NCI-H524 (cell line): ENCODE data around the gene SHLD2.
A peak's percentile ranks its signal among the peaks of the same experiment; 100 is the strongest.
"Not testable (repeated sequence)": the region's sequence is repeated elsewhere in the genome, so short reads cannot be mapped to it uniquely, and the experiment has no call there.

Experiments used
- DNase-seq, 2 experiments: peaks; one replicate each; lab custom pipeline; 2025; lab: John Stamatoyannopoulos, UW

Gene SHLD2

DNA sequence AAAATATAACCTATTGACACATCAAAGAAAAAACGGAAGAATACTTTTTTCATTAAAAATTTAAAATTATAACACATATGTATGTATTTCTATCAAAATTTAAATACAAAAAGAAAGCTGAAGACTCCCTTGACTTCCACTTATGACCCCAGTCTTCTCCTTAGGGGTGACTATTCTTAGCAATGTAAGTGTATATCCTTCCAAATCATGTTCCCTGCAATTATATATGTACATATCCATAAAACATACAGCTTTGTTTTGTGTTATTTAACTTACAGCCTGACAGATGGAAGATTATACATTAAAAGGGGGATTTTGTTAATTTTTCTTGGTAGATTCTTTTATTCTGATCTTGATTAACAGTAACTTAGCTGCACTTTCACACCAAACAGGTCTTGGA is 9.5 kb upstream of the SHLD2 start:
- no peak for DNase-seq

DNA sequence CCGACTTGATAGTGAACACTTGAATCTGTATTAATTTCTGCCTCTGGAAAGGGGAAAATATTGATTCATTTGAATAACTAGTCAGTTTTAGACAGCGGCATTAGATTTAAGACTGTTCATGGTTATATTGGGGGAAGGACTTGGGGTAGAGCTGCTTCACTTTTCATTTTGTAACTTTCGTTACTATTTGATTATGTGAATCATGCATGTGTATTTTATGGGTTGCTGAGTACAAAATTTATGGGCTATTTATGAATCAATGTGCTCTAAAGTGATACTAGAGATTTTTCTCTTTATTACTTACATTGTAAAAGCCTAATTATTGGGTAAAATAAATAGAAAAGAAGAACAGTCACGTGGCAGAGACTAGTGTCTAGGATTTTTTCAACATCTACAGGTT is 5.3 kb upstream of the SHLD2 start:
- DNase-seq, result no peak

DNA sequence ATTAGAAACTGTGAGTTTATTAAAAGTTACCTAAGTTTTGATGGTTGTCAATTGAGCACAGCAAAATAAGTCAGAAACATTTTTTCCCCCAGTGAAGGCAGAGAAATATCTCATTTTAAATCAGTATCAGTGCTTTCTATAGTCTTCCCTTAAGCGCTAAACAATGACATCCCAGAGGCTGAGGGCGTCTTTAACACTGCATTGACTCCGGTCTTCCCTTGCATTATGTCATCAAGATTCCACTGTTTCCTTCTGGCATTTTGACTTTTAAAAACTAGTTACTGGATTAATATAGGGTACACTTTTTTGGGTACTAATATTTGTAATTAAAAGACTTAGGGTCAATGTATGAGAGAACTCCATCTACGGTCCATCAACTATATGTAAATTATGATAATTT is 4.2 kb upstream of the SHLD2 start:
- DNase-seq, result no peak

DNA sequence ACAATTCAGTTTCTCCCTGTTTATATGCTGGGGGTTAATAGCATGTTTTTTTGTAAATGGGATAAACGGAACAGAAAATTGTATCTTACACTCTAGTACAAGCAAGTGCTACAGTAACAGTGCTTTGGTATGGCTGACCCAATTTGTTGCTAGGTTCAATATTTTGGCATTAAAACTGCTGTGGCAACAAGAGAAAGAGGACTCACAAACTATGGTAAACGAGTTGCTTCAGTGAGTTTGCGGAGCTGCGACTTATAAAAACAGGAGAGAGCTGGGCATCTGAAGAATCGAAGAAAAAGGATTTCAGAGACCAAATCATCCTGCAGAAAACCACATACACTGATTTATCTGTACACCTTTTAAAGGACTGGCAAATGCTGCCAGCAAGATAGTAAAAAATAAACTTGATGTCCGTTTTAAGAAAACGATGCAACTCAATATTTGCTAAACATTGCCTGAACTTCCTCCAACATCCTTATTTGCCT is 2.6 kb upstream of the SHLD2 start:
- DNase-seq, result no peak

DNA sequence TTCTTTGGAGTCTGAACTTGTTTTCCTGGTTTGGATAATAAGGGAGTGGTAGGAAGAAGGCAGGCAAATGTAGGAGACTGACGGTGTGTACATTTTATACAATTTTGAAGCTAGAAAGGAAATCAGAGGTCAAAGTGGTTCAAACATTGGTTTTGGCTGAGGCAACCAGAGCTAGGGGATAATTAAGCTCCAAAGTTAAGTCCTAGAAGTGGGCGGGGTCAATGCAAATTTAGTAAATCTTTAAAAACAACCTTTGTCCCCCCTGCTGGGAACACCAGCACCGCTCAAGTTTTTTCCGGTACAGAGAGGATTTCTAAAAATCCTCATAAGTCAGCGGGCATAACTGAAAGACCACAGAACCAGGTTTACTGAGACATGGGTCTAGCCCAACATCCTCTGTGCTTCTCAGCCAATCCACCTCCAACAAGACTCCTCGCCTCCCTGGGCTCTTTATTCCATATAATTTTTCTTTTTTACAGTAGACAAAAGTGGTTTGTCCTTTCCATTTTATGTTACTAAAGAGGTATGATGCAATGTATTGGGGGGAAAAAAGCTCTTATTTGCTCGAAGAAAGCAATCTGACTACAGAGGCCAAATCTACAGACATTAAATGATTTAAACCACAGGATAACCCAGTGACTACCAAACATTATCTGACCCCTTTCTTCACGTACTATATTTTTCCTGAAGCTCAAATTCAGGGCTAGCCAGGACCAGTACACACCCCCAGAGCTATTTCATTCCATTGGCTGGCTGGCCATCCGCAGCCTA is 2.0 kb upstream of the SHLD2 start:
- DNase-seq, result peak in 1 of 2 experiments; percentile 17

DNA sequence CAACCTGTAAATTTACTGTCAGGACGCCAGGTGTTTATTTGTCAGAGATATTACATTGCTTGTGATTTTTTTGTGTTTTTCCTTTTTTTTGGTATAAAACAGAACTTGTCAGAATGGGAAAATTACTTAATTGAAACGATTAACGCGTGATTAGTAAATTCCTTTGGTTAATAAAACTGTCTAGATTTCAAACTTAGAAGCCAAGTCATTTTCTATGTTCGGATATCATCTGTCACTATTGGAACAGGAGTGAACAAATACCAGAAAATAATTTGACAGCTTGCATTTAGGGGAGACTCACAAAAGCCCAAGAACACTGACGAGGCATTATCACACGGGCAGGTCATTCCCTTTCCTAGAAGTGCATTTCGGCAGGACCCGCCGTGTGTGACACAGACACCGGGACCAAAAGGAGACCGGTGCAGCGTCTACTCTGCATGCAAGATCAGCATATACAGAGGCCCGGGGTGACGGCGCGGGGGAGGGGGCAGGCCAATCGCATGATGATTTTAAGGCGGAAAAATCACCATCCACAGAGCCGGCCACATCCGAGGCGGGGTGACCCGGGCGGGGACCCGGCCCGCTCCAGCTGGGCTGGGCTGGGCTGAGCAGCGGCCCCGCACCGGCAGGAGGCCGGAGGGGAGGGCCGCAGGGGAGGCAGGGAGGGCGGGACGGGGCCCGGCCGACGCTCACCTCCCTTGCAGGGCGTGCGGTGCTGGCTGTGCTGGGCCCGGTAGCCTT is 1.2 kb upstream of the SHLD2 start:
- DNase-seq, result peak in 1 of 2 experiments; percentile 23

DNA sequence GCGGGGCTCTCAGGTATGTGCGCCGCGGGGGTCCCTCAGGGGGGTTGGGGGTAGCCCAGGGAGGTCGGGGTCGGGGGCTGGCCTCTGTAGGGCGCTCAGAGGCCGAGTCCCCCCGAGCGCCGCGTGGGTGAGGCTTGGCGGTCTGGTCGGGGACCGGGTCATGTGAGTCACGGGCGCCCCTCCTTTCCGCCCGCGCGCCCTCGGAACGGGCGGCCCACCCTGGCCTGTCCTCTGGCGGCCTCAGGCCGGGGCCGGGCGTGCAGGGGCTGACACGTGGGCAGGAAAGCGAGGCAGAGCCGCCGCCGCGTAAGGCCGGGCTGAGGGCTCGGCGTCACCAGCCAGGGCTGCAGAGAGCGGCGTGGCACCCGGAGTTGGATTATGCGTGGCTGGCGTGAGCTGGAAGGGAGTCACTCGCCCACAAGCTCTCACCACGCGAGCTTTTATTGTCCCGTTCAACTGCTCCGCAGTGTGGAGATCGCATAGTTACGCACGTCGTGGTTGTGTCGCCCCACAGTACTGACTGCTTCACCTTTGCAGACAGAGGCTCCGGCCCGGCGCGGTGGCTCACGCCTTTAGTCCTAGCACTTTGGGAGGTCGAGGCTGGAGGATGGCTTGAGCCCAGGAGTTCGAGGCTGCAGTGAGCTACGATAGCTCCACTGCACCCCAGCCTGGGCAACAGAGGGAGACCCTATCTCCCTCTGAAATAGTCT is 385 bp downstream of the SHLD2 start:
- peak in 1 of 2 experiments; percentile 53 for DNase-seq

DNA sequence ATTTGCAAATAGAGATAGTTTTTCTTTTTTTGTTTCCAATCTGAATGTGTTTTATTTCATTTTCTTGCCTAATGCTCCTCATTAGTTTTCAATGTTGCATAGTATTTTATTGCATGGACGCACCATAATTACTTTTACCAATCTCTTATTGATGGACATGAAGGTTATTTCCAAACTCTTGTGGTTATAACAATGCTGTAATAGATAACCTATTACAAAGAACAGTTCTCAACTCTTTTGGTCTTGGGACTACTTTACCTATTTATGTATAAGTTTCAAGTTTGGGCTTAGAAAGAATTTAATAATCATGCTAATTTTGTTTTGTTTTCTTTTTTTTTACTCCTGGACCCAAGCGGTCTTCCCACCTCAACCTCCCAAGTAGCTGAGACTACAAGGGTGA is 7.0 kb downstream of the SHLD2 start:
- DNase-seq, result no peak

DNA sequence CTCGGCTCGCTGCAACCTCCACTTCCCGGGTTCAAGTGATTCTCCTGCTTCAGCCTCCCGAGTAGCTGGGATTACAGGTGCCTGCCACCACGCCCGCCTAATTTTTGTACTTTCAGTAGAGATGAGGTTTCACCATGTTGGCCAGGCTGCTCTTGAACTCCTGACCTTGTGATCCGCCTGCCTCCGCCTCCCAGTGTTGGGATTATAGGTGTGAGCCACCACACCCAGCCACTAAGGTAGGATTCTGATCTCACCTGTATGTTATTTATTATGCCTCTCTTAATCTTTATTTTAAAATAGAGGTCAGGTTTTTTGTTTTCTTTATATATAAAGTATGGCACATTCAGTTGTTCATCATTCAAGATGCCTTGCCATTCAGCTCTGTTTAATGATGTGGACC is 9.7 kb downstream of the SHLD2 start:
- not testable (repeated sequence) for DNase-seq

DNA sequence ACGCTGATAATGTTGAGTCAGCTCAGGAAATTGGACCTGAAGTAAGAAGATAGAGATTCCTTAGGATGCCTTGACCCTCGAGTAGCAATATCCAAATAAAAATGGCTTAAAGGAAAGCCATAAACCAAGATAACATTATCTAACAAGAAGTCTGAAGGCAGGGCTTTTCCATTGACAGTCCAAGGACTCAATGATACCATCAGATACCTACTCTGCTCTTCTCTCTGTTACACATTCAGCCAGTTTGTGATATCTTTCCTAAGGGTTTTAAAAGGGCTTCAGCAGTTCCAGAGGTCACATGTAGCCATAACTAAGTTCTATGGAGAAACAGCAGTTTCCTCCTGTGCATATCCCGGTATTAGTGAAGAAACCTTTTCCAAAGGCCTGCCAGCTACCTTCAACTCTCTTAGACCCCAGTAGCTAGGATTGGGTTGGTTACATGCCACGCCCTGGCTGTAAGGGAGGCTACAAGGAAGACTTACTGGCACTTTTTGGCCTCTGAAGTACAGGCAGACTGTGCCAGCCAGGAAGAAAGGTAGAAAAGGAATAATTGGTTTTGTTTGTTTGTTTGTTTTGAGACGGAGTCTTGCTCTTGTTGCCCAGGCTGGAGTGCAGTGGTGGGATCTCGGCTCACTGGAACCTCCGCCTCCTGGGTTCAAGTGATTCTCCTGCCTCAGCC is 10.6 kb downstream of the SHLD2 start:
- DNase-seq, result no peak

DNA sequence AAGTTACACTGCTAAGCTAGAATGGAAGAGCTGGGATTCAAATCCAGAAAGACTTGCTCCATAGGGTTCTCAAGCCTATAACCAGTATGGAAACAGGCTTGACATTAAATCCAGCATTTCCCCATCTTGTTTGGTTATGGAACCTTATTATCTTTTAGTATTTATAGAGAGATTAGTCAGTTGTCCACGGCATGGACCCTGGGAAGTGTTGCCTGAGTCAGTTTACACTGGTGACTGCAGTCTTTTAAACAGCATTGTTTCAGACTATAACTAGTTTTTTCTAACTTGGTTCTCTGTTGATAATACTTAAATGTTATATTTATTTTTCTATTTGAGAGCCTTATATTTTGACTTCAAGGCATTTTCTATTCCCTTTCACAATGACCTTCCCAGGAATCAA is 23.1 kb downstream of the SHLD2 start:
- not testable (repeated sequence) for DNase-seq

DNA sequence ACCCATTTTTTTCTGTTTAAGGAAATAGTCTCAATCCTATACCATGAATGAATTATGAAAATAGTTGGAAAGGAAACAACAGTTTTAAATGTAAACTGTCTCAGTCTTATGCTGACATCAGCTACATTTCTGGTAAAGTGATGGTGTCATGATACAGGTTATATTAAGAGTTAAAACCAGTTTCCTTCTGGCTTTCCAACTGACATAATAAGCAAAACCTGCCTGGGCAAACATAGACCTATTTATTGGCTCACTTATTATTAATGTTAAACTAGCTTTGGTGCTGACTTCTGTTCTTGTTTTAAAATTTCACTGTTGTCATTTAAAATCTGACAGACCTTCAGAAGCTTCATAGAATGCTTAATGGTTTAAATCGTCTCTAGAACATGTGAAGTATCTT is 24.0 kb downstream of the SHLD2 start:
- not testable (repeated sequence) for DNase-seq

DNA sequence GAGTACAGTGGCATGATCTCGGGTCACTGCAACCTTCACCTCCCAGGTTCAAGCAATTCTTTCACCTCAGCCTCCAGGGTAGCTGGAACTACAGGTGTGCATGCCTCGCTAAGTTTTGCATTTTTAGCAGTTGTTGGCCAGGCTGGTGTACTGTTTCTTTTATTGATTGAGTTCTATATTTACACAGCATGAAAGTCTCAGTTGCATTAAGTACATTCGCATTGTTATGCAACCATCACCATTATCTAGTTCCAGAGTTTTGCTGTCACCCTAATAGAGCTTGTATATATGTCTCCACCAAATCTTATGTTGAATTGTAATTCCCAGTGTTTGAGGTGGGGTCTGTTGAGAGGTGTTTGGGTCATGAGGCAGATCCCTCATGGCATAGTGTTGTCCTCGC is 28.3 kb downstream of the SHLD2 start:
- not testable (repeated sequence) for DNase-seq

DNA sequence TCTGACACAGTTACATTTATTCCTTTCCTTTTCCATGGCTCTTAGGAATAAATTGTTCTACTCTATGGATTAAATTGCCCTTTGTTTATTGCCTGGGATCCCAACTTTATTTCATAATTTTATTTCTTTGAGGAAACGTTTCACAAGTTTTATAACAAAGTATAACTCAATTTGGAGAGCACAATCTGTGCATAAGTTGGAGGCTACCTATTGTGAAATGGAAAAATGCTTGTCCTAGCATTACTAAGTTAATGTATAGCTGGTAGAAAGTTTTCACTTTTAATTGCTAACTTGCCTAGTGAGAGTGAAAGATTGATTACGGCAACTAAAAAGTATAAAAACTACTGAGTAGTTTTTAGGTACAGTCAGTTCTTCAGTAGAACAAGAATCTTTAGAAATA is 32.0 kb downstream of the SHLD2 start:
- not testable (repeated sequence) for DNase-seq

DNA sequence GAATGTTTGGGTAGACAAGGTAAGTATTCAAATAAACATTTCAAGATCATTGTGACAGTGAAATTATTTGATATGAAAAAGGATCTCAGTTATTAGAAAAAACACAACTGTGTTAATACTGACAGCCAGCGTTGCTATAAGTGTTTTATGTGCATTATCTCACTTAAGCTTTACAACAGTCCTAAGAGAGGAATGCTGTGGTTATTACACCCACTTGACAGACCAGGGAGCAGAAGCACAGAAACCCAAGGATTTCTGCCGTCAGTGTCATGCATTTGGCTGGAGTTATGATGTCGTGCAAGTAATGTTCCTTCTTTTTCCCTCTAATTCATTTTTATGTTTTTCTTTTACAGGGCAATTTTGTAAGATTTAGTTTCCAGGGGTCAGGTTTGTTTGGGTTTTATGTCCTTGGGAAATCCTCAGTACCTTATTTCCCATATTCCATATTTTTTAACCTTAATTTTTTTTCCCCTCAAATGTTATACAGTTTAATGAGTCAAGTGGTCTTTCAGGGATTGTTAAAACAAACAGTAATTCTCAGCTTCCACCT is 32.7 kb downstream of the SHLD2 start:
- not testable (repeated sequence) for DNase-seq

DNA sequence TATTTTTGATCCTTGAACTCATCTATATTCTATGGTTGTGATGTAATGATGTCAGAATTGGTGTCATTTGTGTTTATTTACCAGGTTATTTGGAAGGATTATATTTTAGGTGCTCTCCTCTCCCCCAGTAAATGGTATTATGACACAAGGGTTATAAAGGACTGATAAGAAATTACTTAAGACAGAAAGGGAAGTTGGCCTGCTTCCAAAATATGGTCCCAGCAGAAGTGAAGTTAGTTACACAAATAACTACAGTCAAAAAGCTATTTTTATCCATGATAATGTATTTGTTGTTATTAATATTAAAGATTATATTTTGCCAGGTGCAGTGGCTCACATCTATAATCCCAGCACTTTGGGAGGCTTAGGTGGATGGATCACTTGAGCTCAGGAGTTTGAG is 37.2 kb downstream of the SHLD2 start:
- not testable (repeated sequence) for DNase-seq

DNA sequence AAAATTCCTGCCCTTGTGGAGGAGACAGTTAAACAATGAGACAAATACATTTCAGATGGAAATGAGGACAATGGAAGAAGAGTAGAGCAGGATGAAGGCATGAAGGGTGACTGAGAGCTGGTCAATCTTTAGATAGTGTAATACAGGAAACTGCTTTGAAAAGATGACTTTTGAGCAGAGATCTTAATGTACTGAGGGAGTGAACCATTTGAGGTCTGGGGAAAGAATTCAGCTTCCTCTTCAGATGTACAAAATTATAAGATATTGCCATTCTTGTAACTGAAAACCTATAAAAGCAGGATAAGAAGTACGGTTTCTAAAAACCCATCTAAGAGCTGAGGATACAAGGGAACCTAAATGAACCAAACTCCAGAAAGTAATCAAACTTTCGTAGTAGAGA is 38.9 kb downstream of the SHLD2 start:
- DNase-seq, result not testable (repeated sequence)

DNA sequence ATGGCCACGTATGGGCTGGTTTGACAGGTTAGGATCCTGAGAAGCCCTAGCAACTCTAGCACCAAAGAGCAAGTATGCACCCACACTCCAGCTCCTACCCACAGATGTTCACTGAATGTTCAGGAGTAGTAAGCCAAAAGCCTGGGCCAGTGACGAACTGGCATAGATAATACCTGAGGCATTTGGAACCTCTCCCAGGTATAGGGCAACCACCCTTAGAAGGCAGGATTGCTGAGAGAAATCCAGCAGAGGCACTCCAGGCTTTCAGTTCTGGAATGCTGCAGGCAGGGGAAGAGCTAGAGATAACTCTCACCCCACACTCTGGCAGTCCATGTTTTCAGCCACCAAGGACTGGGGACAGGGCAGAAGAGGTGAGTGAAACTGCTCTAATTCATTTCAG is 39.4 kb downstream of the SHLD2 start:
- not testable (repeated sequence) for DNase-seq

DNA sequence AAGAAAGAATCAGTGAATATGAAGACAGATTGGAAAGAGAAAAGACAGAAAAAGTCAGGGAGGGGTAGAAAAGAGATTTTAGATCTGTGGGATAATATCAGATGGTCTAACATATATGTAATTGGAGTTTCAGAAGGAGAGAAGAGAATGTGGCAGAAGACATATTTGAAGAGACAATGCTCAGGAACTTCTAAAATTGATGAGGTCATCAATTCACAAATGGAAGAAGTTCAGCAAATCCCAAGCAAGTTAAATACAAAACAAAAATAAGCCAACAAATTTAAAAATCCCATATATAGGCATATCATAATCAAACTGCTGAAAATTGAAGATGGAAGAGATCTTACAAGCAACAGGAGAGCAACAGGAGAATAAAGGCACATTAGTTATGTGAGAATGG is 42.5 kb downstream of the SHLD2 start:
- not testable (repeated sequence) for DNase-seq

DNA sequence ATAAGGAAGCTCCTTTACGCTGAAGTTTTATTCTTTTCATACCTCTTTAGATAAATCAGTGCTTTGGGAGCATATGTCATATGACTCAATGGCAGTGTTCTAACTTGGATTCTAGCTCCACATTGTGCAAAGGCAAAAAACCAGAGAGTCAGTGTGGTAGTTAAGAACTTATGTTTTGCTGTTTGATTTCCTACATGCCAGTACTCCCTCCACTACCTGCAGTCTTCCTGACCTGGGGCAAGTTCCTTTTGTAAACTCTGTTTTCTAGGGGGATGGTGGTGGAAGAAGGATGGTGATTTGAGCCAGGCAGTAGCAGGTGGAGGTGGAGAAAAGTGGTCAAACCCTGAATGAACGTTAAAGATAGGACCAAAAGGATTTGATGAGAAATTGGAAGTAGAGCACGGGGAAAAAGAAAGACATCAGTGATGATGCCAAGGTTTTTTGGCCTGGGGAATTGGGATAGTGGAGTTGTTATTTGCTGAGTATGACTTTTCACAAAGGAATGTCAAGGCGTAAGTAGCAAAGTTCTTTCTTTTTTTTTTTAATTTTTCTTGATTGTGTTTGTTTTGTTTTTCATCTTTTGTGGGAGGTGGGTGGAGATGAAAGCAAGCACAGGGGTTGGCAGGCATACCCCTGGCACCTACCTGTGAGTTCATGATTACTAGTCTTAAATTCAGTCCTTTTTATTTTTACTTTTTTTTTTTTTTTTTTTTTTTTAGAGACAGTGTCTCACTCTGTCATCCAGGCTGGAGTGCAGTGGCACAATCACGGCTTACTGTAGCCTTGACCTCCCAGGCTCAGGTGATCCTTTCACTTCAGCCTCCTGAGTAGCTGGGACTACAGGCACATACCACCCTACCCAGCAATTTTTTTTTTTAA is 47.5 kb downstream of the SHLD2 start:
- not testable (repeated sequence) for DNase-seq

DNA sequence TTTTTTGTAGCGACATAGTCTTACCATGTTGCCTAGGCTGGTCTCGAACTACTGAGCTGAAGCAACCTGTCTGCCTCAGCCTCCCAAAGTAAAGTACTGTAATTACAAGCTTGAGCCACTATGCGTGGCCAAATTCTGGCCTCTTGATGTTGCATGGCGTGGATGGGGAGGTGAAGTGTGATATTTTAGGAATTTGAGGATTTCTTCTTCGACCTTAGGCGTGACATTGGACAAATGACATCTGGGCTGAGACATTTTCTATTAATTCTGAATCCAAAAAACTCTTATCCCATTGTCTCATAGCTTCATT is 48.1 kb downstream of the SHLD2 start:
- not testable (repeated sequence) for DNase-seq
